Left forelimb (tissue), 1 donor: ENCODE results near the gene TMEM175.
"Not testable (repeated sequence)": the region's sequence is repeated elsewhere in the genome, so short reads cannot be mapped to it uniquely, and the experiment has no call there.

Experiments
- DNase-seq: peaks from one replicate; pipeline ENCODE4 v3.0.0-alpha.2; 2018; ENCODE audit warnings: low spot score

The TMEM175 gene

GRCh38 chr4:970854-971520, 38.7 kb downstream of the TMEM175 start:
- no peak for DNase-seq

- no peak for DNase-seq
Observed at GRCh38 chr4:971666-972500, 39.6 kb downstream of the TMEM175 start.

DNA sequence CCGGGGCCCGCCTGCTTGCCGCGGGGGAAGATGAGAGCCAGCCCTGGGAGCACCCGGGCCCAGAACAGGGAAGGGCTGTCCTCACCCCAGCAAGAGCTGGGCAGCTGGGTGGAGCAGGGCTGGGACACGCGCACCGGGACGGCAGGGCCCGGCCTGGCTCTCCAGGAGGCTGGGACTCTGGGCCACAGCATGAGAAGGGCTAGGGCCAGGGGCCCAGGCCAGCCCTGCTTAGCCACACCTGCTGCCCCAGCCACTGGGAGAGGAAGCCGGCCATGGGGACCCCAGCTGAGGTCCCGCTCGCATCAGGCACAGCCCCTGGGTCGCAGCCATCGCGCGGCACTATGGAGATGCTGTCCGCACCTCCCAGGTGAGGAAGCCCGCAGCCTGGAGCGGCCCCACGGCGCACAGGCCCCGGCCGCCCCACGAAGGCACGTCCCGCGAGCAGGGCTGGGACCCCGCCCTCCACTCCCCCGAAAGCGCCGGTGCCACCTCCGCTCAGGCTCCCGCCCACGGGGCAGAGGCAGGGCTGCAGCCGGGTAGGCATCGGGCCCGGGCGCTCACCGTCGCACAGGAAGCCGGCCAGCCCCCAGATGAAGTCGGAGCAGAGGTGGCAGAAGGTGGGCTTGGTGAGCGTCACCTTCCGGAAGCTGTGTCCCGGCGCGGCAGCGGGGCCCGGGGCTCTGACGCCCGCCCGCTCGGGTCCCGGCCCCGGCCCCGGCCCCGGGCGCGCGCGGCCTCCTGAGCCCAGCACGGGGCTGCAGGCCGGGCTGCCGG, 40.6 kb downstream of the TMEM175 start:
- DNase-seq, result no peak

DNA sequence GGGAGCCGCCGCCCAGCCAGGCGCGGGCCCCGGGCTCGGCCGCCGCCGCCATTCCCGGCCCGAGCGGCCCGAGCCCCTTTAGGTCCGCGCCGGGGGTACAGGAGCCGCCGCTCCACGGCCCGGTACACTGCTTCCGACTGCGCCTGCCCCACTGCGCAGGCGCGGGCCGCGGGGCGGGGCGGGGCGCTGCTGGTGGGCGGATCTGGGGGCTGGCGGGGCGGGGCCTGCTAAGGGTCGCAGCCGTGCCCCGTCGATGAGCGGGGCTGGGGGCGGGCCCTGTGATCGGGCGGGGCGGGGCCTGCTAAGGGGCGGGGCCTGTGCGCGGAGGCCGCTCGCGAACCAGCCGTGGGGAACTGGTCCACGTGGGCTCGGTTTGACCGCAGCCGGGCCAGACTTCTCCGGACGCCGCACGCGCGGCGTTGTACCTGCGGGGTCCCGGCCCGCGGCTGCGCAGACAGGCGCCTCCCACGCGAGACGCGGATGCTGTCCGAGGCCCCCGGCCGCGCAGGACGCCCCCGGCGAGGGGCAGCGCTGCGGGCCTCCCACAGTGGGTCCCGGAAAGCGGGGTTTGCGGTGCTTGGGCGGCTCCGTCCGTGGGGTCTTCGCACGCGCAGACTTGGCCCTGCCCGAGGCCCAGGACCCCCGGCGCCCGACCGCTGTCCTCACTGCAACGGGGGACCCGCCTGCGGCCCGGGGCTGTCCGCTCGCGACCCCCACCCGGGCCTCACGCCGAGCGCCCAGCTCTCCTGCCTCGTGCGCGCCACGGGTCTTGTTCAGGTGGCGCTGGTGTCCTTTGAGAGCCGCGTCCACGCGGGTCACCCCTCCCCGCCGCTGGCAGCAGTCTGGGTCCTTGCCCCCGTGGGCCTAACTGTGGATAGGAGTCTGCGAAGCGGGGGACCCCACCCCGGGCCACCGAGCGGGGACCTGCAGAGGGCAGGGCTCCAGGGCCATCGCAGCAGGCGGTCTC, 41.5 kb downstream of the TMEM175 start, which contains the start of gene DGKQ:
Gene DGKQ (minus strand): TSS at position 139 of the 967 bp plus-strand sequence. CDS start 87 bp downstream, at position 52.
- DNase-seq, result peak; percentile 96

GRCh38 chr4:974668-975067, 42.4 kb downstream of the TMEM175 start:
- DNase-seq, result no peak

DNA sequence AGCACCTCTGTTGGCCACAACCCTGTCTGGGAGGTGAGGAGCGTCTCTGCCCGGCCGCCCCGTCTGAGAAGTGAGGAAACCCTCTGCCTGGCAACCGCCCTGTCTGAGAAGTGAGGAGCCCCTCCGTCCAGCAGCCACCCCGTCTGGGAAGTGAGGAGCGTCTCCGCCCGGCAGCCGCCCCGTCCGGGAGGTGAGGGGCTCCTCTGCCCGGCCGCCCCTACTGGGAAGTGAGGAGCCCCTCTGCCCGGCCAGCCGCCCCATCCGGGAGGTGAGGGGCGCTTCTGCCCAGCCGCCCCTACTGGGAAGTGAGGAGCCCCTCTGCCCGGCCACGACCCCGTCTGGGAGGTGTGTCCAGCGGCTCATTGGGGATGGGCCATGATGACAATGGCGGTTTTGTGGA, 43.8 kb downstream of the TMEM175 start:
- not testable (repeated sequence) for DNase-seq

- no peak for DNase-seq
Observed at GRCh38 chr4:978957-979701, 46.9 kb downstream of the TMEM175 start.

DNA sequence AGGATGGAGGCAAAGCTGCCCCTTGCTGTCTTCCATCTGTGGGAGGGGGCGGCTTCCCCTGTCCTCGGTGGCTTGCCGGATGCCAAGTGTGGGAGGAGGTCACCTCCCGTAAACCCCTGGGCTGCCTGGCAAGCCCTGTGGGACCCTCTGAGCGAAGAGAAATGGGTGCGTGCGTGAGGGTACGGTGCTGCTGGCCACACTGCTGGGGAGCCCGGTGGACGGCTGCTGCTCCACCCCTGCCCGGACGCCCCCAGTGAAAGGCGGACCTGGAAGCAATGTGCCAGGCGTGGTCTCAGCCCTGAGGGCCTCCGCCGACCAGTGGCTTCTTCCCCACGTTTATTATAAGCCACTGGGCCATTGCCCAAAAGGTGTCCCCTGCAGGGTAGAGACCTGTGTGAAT, 50.0 kb downstream of the TMEM175 start:
- no peak for DNase-seq

- DNase-seq, result no peak
Observed at GRCh38 chr4:982814-983213, 50.6 kb downstream of the TMEM175 start.

- DNase-seq, result no peak
Observed at GRCh38 chr4:984336-985054, 52.2 kb downstream of the TMEM175 start.

DNA sequence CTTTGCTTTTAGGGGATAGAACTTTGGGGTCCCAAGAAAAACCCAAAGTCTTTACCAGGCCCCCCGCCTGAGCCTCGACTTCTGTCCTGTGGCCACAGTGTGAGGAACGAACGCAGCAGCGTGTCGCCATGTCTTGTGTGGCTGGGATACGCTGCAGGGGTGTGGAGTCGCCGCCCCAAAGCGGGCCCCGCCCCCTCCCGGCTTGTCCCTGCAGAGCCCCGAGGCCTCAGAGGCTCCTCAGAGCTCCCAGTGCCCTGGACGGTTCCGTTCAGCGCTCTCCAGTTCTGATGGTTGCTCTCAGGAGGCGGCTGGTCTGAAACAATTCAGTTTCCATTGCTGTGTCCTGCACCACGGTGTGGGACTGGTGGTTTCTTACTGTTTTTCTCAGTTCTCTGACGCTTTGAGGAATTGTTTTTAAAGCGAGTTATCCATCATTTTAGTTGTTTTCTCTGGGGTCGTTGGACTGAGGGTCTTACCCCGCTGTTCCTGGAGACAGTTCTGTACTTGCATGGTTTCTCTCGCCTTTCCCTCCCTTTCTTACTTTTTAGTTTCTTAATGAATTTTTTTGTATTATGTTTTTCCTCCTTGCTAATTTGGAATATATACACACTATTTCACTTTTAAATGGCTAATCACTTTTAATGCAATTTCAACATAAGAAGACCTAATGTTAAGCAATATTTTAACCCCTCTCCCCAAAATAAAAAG, 53.0 kb downstream of the TMEM175 start:
- no peak for DNase-seq

DNA sequence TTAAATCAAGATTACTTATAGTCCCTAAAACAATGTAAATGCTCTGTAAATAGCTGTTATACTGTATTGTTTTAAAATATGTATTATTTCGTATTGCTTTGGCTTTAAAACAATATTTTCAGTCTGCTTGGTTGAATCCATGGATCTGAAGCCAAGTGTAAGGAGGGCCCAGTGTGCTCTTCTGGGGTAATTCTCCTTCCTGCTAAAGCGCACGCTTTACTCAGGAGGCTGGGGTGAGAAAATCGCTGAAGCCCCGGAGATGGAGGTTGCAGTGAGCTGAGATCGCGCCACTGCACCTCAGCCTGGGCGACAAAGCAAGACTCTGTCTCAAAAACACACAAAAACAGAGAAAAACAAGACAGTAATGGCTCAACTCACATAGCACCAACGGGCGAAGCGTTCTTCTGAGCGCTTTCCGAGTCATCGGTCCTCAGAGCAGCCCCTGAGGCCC, 54.2 kb downstream of the TMEM175 start:
- DNase-seq, result no peak

GRCh38 chr4:986879-987623, 54.8 kb downstream of the TMEM175 start, which contains the start of gene IDUA:
Gene IDUA, plus strand, starts transcription at chr4:987044. Its CDS starts 41 bp downstream, at chr4:987085.
- DNase-seq, result peak; percentile 90

GRCh38 chr4:987624-988513, 55.6 kb downstream of the TMEM175 start:
- no peak for DNase-seq

DNA sequence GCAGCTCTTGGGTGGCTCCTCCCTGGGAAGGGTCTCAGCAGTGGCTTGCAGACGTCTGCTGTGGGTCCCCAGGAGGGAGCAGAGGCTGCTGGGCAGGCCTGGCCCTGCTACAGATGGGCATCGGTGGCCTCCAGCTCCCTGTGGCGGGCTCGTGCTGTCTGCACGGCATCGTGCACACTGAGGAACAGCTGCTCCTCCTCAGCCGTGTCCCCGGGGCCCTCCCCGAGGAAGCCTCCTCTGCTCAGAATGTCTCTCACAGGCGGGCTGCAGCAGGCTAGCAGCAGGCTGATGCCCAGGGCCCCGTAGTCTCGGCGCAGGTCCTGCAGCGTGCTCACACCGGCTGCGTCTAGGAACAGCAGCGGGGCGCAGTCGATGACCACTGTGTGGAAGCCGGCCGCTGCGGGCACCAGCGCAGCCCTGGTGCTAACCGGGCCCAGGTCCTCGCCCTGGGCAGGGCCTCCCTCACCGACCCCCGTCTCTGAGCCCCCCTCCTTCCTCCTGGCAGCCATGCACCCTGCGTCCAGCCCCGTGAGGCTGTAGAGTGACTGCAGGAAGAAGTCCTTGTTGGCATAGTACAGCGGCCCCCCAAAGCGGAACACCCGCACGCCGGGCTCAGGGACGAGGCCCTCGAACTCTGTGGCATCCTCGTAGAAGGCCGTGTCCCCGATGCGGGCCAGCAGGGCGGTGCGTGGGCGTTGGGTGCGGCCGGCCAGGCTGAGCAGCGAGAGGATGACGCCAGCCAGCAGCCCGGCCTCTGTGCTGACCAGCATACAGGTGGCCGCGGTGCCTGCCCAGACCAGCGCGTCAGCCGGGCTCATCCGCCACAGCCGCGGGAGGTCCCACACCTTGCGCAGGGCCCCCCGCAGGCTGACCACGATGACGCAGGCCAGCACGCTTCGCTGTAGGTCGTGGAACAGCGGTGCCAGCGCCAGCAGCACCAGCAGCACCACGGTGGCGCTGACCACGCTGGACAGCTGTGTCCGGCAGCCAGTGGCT, 56.8 kb downstream of the TMEM175 start:
- DNase-seq, result no peak
